Vagina (tissue), 2 donors: ENCODE results near the gene SOX18. TPM values are rescaled to one million over a fixed set of nuclear protein-coding genes. Genes with fewer than 3 reads are reported as not detected.

Experiments used
- DNase-seq, 2 donors: peaks; one replicate each; pipeline ENCODE4 v3.0.0-alpha.2; 2017; ENCODE audit errors: extremely low spot score in 2 of 2
- H3K27ac ChIP-seq: fragments of 200-600 bp; sonication (generic); one replicate; pipeline ENCODE4 v1.5.1; 2019
- H3K27me3 ChIP-seq: fragments of 200-600 bp; sonication (generic); one replicate; pipeline ENCODE4 v1.5.1; 2019
- H3K36me3 ChIP-seq, 2 donors: fragments of 200-600 bp; sonication (generic); one replicate each; pipeline ENCODE4 v1.5.1; 2017 to 2019
- H3K4me1 ChIP-seq: fragments of 200-600 bp; sonication (generic); one replicate; pipeline ENCODE4 v1.5.1; 2019
- H3K4me3 ChIP-seq, 2 donors: fragments of 200-600 bp; sonication (generic); 1 replicate in 1 of 2; 2 replicates in 1 of 2; pipeline ENCODE4 v1.5.1; 2016 to 2019
- H3K9me3 ChIP-seq: fragments of 200-600 bp; sonication (generic); one replicate; pipeline ENCODE4 v1.5.1; 2019
- POLR2A ChIP-seq, 2 donors: fragments of 450-650 bp; IDR thresholded peaks; one replicate each; pipeline ENCODE4 v1.6.1; 2017; ENCODE audit warnings: antibody characterized with exemption in 2 of 2, mild to moderate bottlenecking in 2 of 2, moderate library complexity in 2 of 2
- POLR2AphosphoS5 ChIP-seq, 2 donors: sonication (generic); formaldehyde crosslinking; IDR thresholded peaks; one replicate each; pipeline ENCODE4 v1.9.0; 2017; ENCODE audit warnings: antibody characterized with exemption in 2 of 2, mild to moderate bottlenecking in 2 of 2, low read depth in 1 of 2; ENCODE audit not compliant: insufficient read depth in 1 of 2
- intact Hi-C: fragments of 100-400 bp; cut with DNase I; formaldehyde crosslinking; loops from one replicate; pipeline ENCODE4 v1.15.1; 2023
- total RNA-seq: library from RNA; depleted of rRNA; stranded (reverse); fragments of >200 nt; gene quantifications from one replicate; pipeline ENCODE4 v1.2.3, GENCODE V29; 2016
- TF ChIP-seq, protein P1 (sequence below), 3 experiments: fragments of 450-650 bp in 2 of 3; fragments of 200-600 bp in 1 of 3; sonication (generic) in 1 of 3; IDR thresholded peaks; one replicate each; pipeline ENCODE4 v1.5.1; 2017 to 2019; ENCODE audit warnings: antibody characterized with exemption in 3 of 3, mild to moderate bottlenecking in 2 of 3, moderate library complexity in 2 of 3

The SOX18 gene
- total RNA-seq, 1 donor from 2014 or later = 57.2 TPM

DNA sequence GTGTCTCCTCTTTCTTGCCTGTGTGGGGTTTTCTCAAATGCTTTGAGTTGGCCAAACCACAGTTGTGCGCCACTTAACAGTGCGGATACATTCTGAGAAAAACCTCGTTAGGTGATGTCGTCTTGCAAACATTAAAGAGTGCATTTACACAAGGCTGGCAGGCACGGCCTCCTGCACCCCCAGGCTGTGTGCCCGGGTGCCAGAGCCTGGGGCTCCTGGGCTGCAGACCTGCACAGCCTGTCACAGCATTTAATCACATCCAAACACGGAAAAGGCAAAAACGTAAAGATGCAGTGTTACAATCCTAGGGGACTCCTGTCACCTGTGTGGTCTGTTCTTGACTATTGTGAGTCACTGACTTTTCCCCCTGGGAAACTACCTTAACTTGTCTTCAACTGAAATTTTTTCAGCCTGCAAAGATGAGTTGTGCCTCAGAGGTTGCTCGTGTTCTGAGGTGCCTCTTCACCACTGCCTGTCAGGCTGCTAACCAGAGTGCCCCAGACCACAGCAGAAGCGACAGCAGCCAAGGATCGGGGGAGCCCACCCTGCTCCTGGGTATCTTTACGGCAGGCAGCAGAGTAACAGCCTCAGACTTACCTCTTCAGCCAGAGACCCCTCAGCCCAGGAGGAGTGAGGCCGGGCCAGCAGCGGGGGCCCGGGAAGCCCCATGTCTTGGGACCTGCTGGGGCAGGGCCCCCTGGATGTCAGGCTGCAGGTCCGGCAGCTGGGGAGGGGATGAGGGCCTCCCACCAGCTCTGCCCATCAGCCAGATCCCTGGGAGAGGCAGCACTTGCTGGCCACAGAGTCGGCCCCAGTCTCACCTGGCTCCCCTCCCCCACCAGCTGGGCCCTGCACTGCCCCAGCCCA, 14.1 kb downstream of the SOX18 start:
- no peaks in the 10 kb centered on the region for H3K9me3 ChIP-seq
- no peak for DNase-seq
- H3K4me1 ChIP-seq = peaks cover 27% of the 10 kb centered on the region
- no peak overlapping the region for H3K4me3 ChIP-seq
- peaks cover 7% of the 10 kb centered on the region for H3K27me3 ChIP-seq
- no peak overlapping the region for H3K27ac ChIP-seq
- intact Hi-C loops = no loop called here
- TF ChIP-seq POLR2A (IDR thresholded peaks at IDR 0.05) (no peak), POLR2AphosphoS5 (IDR thresholded peaks at IDR 0.05; ENCODE audit: insufficient read depth in 1 of 2, low read depth in 1 of 2) (no peak)
- TF ChIP-seq, protein P1, sequence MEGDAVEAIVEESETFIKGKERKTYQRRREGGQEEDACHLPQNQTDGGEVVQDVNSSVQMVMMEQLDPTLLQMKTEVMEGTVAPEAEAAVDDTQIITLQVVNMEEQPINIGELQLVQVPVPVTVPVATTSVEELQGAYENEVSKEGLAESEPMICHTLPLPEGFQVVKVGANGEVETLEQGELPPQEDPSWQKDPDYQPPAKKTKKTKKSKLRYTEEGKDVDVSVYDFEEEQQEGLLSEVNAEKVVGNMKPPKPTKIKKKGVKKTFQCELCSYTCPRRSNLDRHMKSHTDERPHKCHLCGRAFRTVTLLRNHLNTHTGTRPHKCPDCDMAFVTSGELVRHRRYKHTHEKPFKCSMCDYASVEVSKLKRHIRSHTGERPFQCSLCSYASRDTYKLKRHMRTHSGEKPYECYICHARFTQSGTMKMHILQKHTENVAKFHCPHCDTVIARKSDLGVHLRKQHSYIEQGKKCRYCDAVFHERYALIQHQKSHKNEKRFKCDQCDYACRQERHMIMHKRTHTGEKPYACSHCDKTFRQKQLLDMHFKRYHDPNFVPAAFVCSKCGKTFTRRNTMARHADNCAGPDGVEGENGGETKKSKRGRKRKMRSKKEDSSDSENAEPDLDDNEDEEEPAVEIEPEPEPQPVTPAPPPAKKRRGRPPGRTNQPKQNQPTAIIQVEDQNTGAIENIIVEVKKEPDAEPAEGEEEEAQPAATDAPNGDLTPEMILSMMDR (IDR thresholded peaks at IDR 0.05) = no peak
- H3K36me3 ChIP-seq = peaks cover 0 to 24% of the 10 kb centered on the region in 2 donors

DNA sequence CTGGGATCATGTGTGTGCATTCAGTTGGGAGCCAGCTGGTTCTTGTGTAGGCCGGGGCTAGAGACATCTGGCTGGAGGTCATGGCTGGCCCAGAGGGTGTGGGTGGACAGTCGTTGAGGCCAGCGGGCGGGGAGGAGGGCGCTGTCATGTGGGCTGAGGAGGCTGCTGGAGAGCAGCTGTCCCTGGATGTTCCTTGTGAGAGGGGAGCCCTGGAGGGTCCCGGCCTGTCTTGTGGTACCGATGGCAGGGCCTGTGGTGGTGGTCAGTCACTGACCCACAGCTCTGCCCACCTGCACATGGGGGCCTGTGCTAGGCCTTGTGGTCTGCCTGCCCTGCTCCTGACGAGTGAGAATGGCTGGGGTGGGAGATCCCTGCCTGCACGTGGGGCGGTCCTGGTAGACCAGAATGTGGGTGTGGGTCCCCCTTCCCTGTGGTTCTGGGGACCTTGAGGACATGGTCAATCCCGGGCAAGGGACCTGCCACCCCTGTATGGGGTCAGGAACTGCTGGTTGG, 15.4 kb downstream of the SOX18 start:
- Histone ChIP-seq H3K27ac (no peak overlapping the region), H3K4me1 (peaks cover 14% of the 10 kb centered on the region), H3K4me3 (no peak overlapping the region), H3K36me3 (peaks cover 0 to 37% of the 10 kb centered on the region in 2 donors), H3K27me3 (peaks cover 7% of the 10 kb centered on the region), H3K9me3 (no peaks in the 10 kb centered on the region)
- no peak for DNase-seq
- intact Hi-C loops = no loop called here
- no peak for TF ChIP-seq POLR2AphosphoS5 (IDR thresholded peaks at IDR 0.05; ENCODE audit: insufficient read depth in 1 of 2, low read depth in 1 of 2)
- TF ChIP-seq, protein P1 (IDR thresholded peaks at IDR 0.05) = no peak
- TF ChIP-seq POLR2A (IDR thresholded peaks at IDR 0.05) = no peak

DNA sequence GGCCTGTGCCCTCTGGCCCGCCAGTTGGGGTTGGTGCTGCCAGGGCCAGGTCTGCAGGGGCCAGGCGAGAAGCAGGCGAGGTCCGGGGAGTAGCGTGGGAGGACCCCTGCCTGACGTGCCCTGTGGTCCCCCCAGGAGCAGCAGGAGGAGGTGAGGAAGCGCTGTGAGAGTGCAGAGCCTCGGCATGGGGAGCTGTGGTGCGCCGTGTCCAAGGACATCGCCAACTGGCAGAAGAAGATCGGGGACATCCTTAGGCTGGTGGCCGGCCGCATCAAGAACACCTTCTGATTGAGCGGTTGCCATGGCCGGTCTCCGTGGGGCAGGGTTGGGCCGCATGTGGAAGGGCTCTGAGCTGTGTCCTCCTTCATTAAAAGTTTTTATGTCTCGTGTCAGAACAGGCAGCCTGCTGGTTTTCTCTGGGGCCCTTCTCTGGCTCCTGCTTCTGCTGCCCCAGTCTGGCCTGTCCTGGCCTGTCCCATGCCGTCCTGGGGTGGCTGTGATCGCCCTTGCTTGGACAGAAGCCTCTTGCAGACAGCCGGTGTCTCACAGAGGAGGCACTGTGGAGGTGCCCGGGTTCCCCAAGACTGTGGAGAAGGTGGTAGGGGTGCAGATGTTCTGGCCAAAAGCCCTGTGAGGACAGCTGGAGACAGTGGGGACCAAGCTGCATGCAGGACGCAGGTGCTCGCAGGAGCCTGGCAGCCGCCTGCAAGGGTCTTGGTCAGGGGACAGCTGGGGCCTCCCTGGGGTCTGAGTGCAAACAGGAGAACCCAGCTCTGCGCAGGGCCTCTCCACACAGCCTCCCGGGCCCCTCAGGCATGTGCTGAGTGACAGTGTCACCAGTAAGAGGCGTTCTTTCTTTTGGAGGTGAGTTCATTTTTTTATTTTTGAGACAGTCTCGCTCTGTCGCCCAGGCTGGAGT, 16.5 kb downstream of the SOX18 start:
- H3K9me3 ChIP-seq = no peaks in the 10 kb centered on the region
- H3K4me3 ChIP-seq = no peak overlapping the region
- H3K27ac ChIP-seq = no peak overlapping the region
- H3K27me3 ChIP-seq = peaks cover under 1% of the 10 kb centered on the region
- peaks cover 0 to 46% of the 10 kb centered on the region in 2 donors for H3K36me3 ChIP-seq
- peaks cover 3% of the 10 kb centered on the region for H3K4me1 ChIP-seq
- intact Hi-C loops = no loop called here
- DNase-seq = no peak
- TF ChIP-seq POLR2A (IDR thresholded peaks at IDR 0.05) = no peak
- TF ChIP-seq POLR2AphosphoS5 (IDR thresholded peaks at IDR 0.05; ENCODE audit: insufficient read depth in 1 of 2, low read depth in 1 of 2) = peak in 1 of 2 donors; percentile 4
- TF ChIP-seq, protein P1 (IDR thresholded peaks at IDR 0.05) = no peak

DNA sequence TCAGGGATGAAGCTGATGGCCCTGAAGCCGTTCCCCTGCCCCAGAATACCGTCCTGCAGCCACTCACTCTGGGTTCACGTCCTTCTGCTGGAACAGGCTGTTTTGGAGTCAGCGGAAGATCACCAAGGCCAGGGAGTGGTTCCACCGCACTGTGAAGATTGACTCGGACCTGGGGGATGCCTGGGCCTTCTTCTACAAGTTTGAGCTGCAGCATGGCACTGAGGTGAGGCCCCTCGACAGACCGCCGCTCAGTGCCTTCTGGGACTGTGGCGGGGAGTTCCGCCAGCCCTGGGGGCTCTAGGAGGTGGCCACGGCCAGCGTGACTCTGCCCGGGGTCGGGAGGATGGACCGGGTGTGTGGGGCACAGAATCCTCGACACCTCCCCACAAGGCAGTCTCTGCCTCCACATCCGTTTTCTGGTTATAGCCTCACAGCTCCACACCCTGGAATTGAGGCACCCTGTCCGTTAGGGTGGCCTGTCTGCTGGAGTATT, 17.6 kb downstream of the SOX18 start:
- Histone ChIP-seq H3K9me3 (no peaks in the 10 kb centered on the region), H3K4me3 (no peak overlapping the region), H3K27ac (no peak overlapping the region), H3K36me3 (peaks cover 0 to 57% of the 10 kb centered on the region in 2 donors), H3K27me3 (no peaks in the 10 kb centered on the region), H3K4me1 (no peaks in the 10 kb centered on the region)
- intact Hi-C loops = no loop called here
- no peak for TF ChIP-seq POLR2AphosphoS5 (IDR thresholded peaks at IDR 0.05; ENCODE audit: insufficient read depth in 1 of 2, low read depth in 1 of 2)
- TF ChIP-seq POLR2A (IDR thresholded peaks at IDR 0.05) = no peak
- TF ChIP-seq, protein P1 (IDR thresholded peaks at IDR 0.05) = no peak
- DNase-seq = no peak
